Type B pancreatic cell (in vitro differentiated cells): ENCODE results near the gene AKAP13. TPM values are rescaled to one million over a fixed set of nuclear protein-coding genes. Genes with fewer than 3 reads are reported as not detected.

ENCODE experiments used
- DNase-seq: peaks from one replicate; pipeline ENCODE4 v3.0.0; 2021; ENCODE audit warnings: mixed read lengths; ENCODE audit not compliant: unreplicated experiment; ENCODE audit errors: extremely low spot score
- H3K27ac Mint-ChIP-seq: 2 replicates; pipeline ENCODE4 v1.8.0; 2021; ENCODE audit warnings: mild to moderate bottlenecking, mixed read lengths
- H3K27me3 Mint-ChIP-seq: 2 replicates; pipeline ENCODE4 v1.8.0; 2021; ENCODE audit warnings: mixed read lengths
- H3K36me3 Mint-ChIP-seq: 2 replicates; pipeline ENCODE4 v1.8.0; 2021; ENCODE audit warnings: mixed read lengths
- H3K4me1 Mint-ChIP-seq: one replicate; pipeline ENCODE4 v1.8.0; 2021; ENCODE audit warnings: mixed read lengths; ENCODE audit not compliant: unreplicated experiment
- H3K4me3 Mint-ChIP-seq: 2 replicates; pipeline ENCODE4 v1.8.0; 2021; ENCODE audit warnings: mild to moderate bottlenecking, mixed read lengths
- H3K9me3 Mint-ChIP-seq: 2 replicates; pipeline ENCODE4 v1.8.0; 2021; ENCODE audit warnings: mixed read lengths
- total RNA-seq: library from RNA; stranded (reverse); gene quantifications from 2 replicates; pipeline ENCODE4 v1.2.1, GENCODE V29; 2021; ENCODE audit warnings: low replicate concordance
- TF ChIP-seq, protein P1 (sequence below): fragments of 200-600 bp; sonication (generic); conservative IDR thresholded peaks from 2 replicates; pipeline ENCODE4 v1.5.0; 2021; ENCODE audit warnings: antibody characterized with exemption, mild to moderate bottlenecking

Gene AKAP13
- total RNA-seq, 1 donor from 2014 or later, result 75.7 TPM

DNA sequence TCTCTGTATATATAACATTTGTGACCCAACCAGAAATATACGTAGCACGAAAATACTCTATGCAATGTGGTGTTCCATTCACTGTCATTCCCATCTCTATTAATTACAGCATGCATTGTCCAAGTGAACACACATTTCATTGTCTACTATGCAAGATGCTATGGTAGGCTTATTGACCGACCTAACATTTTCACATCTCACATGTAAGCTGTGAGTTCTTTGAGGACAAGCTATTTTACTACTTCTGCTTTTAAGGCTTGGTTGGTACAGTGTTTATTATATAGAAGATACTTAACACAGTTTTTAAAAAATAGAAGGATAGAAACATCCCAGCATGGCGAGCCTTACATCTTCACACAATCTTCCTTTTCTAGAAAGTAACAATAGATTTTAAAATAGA is 249.9 kb downstream of the AKAP13 start:
- no peak overlapping the region for H3K4me3 Mint-ChIP-seq
- peaks cover 10% of the 10 kb centered on the region for H3K4me1 Mint-ChIP-seq
- H3K27me3 Mint-ChIP-seq, result no peaks in the 10 kb centered on the region
- DNase-seq, result no peak
- no peak overlapping the region for H3K27ac Mint-ChIP-seq
- H3K9me3 Mint-ChIP-seq, result no peaks in the 10 kb centered on the region
- TF ChIP-seq, protein P1, sequence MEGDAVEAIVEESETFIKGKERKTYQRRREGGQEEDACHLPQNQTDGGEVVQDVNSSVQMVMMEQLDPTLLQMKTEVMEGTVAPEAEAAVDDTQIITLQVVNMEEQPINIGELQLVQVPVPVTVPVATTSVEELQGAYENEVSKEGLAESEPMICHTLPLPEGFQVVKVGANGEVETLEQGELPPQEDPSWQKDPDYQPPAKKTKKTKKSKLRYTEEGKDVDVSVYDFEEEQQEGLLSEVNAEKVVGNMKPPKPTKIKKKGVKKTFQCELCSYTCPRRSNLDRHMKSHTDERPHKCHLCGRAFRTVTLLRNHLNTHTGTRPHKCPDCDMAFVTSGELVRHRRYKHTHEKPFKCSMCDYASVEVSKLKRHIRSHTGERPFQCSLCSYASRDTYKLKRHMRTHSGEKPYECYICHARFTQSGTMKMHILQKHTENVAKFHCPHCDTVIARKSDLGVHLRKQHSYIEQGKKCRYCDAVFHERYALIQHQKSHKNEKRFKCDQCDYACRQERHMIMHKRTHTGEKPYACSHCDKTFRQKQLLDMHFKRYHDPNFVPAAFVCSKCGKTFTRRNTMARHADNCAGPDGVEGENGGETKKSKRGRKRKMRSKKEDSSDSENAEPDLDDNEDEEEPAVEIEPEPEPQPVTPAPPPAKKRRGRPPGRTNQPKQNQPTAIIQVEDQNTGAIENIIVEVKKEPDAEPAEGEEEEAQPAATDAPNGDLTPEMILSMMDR, result no peak
- peaks cover 15% of the 10 kb centered on the region for H3K36me3 Mint-ChIP-seq

DNA sequence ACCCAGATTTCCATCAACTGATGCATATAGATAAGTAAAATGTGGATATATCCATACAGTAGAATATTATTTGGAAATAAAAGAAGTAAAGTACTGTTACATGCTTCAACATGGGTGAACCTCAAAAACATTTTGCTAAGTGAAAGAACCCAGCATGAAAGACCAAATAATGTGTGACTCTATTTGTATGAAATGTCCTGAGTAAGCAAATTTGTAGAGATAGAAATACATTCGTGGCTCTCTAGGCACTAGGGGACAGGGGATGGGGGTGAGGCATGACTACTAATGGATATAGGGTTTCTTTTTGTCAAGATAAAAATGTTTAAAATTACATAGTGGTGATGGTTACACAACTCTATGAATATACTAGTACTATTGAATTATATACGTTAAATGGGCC is 250.6 kb downstream of the AKAP13 start:
- peaks cover 10% of the 10 kb centered on the region for H3K4me1 Mint-ChIP-seq
- no peaks in the 10 kb centered on the region for H3K9me3 Mint-ChIP-seq
- DNase-seq, result no peak
- H3K27ac Mint-ChIP-seq, result no peak overlapping the region
- no peaks in the 10 kb centered on the region for H3K27me3 Mint-ChIP-seq
- H3K36me3 Mint-ChIP-seq, result peaks cover 11% of the 10 kb centered on the region
- no peak overlapping the region for H3K4me3 Mint-ChIP-seq
- TF ChIP-seq, protein P1, result no peak

DNA sequence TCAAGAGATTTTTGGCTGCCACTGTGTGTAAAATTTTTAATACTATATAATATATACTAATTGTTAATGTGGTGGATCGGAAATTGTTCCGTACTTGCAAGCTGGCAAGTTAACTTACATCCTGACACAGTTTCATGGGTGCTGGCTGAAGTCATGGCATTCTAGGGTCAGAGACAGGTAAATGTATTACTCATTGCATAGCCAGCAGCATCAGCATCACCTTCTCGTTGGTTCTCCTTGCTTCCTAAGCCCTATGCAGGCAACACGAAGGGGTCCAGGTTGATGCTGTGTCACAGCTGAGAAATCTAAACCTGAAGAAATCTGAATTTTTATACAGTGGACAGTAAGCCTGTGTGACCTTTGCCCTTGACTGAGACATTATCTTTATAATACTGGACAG is 251.6 kb downstream of the AKAP13 start:
- no peaks in the 10 kb centered on the region for H3K9me3 Mint-ChIP-seq
- peaks cover 8% of the 10 kb centered on the region for H3K36me3 Mint-ChIP-seq
- peaks cover 10% of the 10 kb centered on the region for H3K4me1 Mint-ChIP-seq
- TF ChIP-seq, protein P1, result no peak
- no peaks in the 10 kb centered on the region for H3K27me3 Mint-ChIP-seq
- no peak overlapping the region for H3K4me3 Mint-ChIP-seq
- no peak for DNase-seq
- H3K27ac Mint-ChIP-seq, result no peak overlapping the region

DNA sequence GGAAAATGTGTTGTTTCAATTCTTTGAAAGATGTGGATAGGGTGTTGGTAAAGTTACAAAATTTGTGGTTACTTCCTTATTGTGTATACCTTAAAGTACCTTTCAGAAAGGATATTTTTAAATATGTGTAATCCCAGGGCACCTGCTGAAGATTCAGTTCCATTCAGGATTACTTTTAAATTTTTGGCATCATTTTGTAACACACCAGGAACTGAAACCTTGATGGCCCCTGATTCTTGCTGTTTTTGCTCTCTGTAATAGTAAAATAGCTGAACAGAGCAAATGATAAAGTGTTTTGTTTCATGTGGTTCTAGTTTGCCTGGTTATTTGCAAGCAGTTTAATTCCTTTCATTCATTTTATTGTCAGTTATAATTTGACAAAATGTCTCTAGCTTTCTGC is 253.5 kb downstream of the AKAP13 start:
- no peaks in the 10 kb centered on the region for H3K9me3 Mint-ChIP-seq

DNA sequence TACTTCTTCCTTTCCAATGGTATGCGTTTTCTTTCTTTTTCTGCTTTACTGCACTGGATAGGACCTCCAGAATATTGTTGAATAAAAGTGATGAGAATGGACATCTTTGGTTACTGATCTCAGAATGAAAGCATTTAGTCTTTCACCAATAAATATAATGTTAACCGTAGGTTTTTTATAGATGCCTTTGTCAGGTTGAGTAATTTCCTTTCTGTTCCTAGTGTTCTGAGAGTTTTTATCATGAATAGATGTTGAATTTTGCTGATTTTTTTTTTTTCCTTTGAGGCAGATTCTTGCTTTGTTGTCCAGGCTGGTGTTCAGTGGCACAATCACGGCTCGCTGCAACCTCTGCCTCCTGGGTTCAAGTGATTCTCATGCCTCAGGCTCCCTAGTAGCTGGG is 255.9 kb downstream of the AKAP13 start:
- DNase-seq, result no peak
- H3K4me1 Mint-ChIP-seq, result peaks cover 2% of the 10 kb centered on the region
- no peak overlapping the region for H3K27ac Mint-ChIP-seq
- TF ChIP-seq, protein P1, result no peak
- no peaks in the 10 kb centered on the region for H3K27me3 Mint-ChIP-seq
- H3K9me3 Mint-ChIP-seq, result no peaks in the 10 kb centered on the region
- no peak overlapping the region for H3K4me3 Mint-ChIP-seq
- peaks cover 16% of the 10 kb centered on the region for H3K36me3 Mint-ChIP-seq

More for the DNA sequence above, 253.5 kb downstream of the AKAP13 start:
- TF ChIP-seq, protein P1, result no peak
- no peak overlapping the region for H3K27ac Mint-ChIP-seq
- H3K4me1 Mint-ChIP-seq, result peaks cover 10% of the 10 kb centered on the region
- H3K36me3 Mint-ChIP-seq, result peaks cover 11% of the 10 kb centered on the region
- no peak overlapping the region for H3K4me3 Mint-ChIP-seq
- no peak for DNase-seq
- no peaks in the 10 kb centered on the region for H3K27me3 Mint-ChIP-seq
